CD4-positive, alpha-beta T cell treated with Interleukin-17A for 4 hours (primary cell): ENCODE results near the gene LYZL1.
"Not testable (repeated sequence)": the region's sequence is repeated elsewhere in the genome, so short reads cannot be mapped to it uniquely, and the experiment has no call there.

ENCODE experiments used
- DNase-seq: peaks from one replicate; pipeline ENCODE4 v3.0.0-alpha.2; 2020; ENCODE audit warnings: mixed read lengths

LYZL1 gene

DNA sequence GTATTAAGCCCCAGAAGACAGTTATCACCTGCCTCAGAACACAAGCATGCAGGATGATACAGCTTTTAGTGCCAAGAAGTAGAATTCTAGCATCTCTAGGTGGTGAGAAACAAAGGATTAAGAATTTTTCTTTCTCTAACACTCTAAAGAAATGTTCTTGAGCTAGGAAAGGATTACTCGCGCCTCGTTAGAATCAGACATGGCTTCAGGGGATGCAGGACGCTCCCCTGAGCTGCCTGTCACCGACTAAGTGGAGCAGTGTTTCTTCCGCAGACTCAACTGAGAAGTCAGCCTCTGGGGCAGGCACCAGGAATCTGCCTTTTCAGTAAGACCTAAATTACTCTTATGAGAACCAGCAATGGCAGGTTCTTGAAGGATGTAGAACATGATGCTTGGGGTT, at the start of gene LYZL1:
Gene LYZL1, plus strand, starts transcription at position 165 of the 400 bp plus-strand sequence. CDS start 2,798 bp downstream, outside the sequence.
- DNase-seq = not testable (repeated sequence)

GRCh38 chr10:29239569-29240472, 49.0 kb upstream of the LYZL1 start:
- DNase-seq = no peak

DNA sequence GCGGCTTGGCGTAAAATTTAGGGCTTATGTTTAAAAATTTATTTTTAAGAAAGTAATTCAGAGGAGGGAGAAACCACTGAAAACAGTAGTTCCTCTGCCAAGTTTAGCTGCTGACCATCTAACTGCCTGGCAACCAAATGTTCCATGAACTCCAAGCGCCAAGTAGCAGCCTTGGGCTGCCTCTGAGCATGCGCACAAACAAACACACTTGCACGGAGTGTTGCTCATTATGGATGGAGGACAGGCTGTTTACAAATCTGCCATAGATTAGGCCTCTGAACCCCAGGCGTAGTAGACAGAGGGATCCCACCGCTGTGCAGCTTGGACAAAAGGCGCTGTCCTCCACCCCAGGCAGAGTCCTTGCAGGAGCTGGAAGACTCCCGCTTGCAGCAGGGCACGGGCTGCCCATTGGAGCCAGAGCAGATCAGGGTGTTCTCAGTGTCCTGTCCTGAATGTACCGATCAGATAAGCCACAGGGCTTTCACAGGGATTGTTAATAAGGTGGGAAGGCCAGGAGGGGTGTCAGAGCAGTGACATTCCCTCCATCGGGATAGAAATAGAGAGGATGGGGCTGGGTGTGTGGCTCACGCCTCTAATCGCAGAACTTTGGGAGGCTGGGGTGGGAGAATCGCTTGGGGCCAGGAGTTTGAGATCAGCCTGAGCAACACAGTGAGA, 47.7 kb upstream of the LYZL1 start:
- DNase-seq = no peak

GRCh38 chr10:29241925-29242324, 46.9 kb upstream of the LYZL1 start:
- no peak for DNase-seq

DNA sequence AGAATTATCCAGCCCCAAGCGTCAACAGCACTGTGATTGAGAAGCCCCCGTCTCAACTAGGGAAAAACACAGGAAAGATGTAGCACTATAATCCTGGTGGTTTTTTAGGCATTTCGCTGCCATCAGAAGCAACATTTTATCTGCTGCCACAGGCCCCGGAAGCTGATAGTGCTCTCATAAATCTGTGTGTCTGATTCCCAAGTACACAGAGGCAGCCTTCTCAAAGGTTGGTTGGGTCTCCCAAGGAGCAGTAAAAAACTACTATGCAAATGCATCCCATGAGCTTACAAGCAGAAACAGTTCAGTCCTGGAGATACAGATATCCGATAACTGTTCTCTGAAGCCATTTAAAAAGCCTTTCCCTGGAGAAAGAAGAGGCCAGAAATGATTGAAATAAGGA, 45.8 kb upstream of the LYZL1 start:
- no peak for DNase-seq

DNA sequence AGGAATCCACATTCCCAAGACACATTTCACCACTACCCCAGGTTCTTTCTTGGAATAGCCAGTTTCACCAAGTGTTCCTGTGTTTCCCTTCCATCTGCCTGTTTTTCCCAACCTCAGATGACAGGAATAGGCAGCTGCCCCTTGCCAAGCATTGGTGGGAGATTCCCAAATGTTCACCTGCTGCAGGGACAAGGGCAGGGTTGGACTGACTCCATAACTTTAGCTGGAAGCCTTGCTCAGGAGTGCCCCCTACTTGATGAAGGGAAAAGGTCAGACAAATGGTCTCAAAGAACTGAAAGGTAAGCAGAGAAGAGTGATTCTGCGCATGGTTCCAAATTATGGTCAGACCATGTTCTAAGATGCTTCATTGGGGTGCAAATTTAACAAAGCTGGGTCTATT, 45.1 kb upstream of the LYZL1 start:
- DNase-seq = no peak

DNA sequence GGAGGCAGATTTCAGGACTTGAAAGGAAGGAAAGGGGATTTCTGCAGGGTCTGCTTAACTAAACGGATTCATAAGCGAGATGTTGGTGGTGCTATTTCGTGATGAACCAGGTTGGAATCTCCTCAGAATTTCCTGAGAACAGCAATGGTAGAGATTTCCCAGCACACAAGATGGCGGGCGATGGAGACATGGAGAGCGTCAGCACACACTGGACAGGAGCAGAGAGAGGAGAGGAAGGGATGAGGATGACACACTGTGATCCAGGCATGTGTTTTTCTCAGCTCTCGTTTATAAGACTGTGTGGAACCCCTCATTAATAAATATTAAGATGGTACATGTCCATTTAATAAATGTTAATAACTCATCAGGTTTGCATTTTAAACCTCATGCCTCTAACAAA, 43.9 kb upstream of the LYZL1 start:
- no peak for DNase-seq

GRCh38 chr10:29245476-29245875, 43.4 kb upstream of the LYZL1 start:
- DNase-seq = no peak

- no peak for DNase-seq
These were observed 42.4 kb upstream of the LYZL1 start for GRCh38 chr10:29246449-29246848.

- no peak for DNase-seq
These were observed 40.7 kb upstream of the LYZL1 start for GRCh38 chr10:29248158-29248557.

DNA sequence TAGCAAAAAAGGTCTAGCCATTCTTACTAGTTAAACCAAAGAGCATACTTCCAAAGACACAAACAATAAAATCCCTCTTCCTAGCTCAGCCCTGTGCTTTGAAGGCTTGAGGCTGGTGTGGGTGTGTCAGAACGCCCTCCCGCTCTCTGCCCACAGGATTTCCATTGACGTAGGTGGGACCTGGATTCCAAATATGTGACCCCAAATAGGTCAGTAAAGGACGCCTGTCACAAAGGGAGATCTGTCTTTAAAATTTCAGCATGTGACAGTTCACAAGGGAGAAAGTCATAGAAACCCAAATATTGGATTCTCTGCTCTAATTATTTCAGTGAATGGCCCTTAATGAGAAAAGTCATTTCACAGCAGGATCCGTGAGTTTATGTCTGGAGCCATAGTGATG, 39.9 kb upstream of the LYZL1 start:
- DNase-seq = no peak

- DNase-seq = no peak
These were observed 38.8 kb upstream of the LYZL1 start for GRCh38 chr10:29250066-29250465.

DNA sequence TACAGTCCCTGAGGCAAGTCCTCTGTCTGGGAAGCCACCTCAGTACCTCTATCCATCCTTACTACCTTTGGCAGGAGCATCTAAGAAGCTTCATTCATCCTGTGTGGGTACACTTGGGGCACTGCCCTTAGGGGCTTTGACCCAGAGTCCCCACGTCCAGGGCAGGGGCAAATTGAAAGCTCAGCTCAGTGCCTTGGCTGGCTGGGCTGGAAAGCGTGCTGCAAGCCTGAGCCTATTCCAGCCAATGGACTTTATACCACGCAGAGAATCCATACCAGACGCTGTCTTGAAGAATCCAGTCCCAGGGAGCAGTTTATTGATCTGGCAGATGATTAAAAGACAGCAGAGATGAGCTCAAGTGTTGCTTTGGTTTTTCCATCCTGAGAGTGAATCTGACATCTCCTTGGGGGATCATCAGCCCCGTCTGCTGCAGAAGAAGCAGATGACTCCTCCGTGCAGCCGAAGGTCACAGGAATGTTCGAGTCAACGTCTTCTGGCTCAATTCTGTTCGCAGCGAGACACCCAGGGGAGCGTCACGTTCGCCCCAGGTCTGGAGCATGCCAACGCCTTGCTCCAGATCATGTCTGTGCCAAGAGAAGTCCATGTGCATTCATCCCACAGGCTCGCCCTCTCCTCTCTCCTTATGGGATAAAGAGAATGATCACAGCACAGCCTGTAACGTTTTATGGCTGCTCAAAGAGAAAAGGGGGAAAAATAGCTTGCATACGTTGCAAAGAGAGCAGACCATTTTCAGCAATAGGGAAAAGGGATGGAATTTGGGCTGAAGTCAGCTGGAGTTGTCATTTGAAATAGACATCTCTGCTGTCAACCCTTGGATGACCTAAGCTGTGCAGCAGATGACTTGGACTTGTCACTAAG, 35.8 kb upstream of the LYZL1 start:
- DNase-seq = no peak

DNA sequence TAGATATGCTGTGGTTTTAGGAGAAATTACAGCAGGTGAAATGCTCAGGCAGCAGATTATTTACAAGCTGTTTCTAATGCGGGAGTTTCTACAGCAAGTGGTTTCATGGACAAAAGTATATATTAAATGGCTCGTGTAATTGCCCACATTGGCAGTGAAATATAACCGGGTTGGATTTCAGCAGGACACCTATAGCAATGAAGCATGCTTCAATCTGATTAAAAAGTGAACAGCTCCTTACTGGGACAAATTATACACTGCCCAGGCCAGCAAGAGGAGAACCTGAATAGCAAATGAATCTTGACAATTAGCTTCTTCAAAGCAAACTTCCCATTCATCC, 35.2 kb upstream of the LYZL1 start:
- no peak for DNase-seq

- no peak for DNase-seq
These were observed 34.5 kb upstream of the LYZL1 start for GRCh38 chr10:29254123-29255046.

- DNase-seq = no peak
These were observed 33.8 kb upstream of the LYZL1 start for GRCh38 chr10:29255104-29255503.

- DNase-seq = no peak
These were observed 32.9 kb upstream of the LYZL1 start for GRCh38 chr10:29256019-29256418.

DNA sequence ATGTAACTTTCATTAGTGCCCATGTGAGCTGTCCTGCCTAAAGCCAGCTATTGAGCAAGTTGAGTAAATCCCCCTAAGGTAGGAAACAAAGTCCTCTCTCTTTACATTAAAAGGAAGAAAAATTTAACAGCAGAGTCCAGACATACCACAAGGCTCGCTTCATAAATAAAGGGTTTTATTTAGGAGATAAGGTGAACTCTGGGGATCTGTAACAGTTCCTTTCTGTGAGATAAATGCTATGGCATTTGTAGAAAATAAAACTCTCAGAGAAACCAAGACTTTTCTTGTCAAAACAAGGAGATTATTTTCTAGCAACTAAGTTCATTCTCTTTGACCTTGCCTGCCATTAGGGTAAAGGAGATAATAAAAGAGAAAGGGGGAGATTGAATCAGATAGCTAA, 32.3 kb upstream of the LYZL1 start:
- DNase-seq = no peak

DNA sequence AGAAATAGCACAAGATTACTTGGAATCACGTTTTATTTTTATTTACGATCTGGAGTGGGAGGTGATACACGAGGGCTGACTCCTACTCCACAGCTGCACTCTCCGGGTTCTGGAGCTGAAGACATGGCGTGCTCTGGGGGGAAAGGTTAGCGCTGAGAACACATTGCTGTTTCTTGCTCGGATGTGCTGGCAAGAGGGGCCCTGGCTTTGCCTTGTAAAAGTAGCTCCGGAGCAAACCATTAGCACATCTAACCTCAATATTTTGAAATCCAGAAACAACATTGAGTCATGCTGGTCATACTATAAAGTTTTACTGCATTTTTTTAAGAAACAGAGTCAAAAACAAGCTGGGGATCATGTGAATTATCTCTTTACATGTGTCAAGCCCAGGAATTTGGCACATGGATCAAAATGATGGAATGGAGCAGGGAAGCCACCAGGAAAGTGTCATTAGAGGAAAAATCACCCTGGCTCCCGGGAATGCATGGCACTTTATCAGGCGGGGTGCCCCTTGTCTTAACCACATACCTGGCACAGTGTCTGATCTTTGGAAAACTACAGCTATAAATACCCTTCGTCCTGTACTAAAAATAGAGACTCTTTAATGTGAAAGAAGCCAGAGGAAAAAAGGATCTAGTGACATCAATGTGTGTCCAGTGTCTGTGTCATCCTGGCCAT, 31.6 kb upstream of the LYZL1 start:
- no peak for DNase-seq

DNA sequence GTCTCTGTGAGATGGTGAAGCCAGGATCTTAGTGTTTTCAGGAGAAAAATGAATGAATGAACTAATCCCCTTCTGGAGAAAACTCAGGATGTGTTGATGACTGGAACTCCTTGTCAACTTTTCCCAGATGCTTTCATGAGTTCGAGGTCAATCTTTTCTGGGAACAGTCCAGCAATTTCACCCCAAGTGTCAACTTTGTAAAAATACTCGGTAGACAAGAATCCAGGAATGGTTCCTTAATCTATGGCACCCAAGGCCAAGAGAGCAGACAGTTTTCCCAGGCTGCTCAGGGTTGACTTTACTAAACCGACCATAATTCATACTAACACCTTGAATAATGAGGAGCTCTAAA, 31.1 kb upstream of the LYZL1 start:
- no peak for DNase-seq

- no peak for DNase-seq
These were observed 29.4 kb upstream of the LYZL1 start for GRCh38 chr10:29259498-29259897.

DNA sequence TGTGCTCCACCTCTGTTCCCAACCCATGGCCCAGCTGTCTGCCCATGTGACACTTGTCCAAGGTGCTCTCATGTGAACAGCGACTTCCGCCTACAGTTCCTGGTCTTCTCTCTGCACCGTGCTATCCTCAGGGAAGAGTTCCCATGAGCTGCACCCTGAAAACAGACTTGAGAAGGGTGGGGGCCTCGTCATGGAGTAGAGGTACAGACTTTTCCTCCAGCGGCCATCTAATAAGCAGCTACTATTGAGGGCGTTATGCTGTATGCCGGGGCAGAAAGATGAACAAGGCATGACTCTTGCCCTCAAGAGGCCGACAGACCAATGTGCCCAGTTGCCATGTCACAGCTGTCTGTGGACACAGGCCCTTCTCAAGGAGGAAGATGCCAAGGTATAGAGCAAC, 25.4 kb upstream of the LYZL1 start:
- DNase-seq = no peak
